ENCODE data around the gene HNRNPH1.
A peak's percentile ranks its signal among the peaks of the same experiment; 100 is the strongest.
"Not testable (repeated sequence)": the region's sequence is repeated elsewhere in the genome, so short reads cannot be mapped to it uniquely, and the experiment has no call there.

HNRNPH1 gene

GRCh38 chr5:179623003-179623905, at the start of gene HNRNPH1:
TSS of gene HNRNPH1 (minus strand) at chr5:179623671. CDS start at chr5:179623133, 538 bp downstream.
- DNase-seq, result peak; percentile 99

GRCh38 chr5:179668391-179668790, 44.9 kb upstream of the HNRNPH1 start:
- peak; percentile 23 for DNase-seq

DNA sequence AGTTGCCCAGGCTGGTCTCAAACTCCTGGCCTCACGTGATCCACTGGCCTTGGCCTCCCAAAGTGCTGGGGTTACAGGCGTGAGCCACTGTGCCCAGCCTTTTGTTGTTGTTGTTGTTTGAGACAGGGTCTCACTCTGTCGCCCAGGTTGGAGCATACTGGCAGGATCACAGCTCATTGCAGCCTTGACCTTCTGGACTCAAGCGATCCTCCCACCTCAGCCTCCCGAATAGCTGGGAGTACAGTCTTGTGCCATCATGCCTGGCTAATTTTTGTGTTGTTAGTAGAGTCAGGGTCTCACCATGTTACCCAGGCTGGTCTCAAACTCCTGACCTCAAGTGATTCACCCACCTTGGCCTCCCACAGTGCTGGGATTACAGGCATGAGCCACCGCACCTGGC, 38.2 kb upstream of the HNRNPH1 start:
- DNase-seq, result not testable (repeated sequence)

DNA sequence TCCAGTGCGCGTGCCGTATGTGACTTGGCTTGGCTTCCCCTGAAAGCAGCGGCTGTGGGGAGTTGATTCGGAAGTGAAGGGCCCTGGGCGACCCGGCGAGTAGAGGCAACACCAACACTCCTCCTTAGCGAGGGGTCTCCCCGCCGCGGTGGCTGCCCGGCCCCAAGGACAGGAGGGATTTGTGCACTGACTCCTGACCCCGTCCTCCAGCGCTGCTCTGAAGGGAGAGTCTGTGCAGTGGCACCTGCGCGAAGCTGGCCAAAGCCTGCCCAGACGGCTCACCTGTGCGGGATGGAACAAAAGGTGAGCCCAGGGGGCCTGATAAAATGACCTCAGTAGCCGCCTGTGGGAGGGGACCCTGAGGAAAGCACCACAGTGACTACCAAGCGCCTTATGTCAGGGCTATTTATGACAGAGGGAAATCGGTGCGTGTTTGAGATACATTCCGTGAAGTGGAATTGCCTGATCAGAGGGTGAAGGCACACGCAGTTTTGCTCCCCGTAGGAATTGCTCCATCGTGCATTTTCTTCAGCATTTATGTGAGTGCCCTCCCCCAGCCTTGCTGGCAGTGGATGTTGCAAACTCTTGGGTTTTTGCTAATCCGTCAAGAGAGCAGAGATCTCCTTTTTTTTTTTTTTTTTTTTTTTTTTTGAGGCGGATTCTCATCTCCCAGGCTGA, 34.8 kb upstream of the HNRNPH1 start:
- peak; percentile 43 for DNase-seq

- DNase-seq, result not testable (repeated sequence)
Observed at GRCh38 chr5:179657302-179658178, 34.1 kb upstream of the HNRNPH1 start.

DNA sequence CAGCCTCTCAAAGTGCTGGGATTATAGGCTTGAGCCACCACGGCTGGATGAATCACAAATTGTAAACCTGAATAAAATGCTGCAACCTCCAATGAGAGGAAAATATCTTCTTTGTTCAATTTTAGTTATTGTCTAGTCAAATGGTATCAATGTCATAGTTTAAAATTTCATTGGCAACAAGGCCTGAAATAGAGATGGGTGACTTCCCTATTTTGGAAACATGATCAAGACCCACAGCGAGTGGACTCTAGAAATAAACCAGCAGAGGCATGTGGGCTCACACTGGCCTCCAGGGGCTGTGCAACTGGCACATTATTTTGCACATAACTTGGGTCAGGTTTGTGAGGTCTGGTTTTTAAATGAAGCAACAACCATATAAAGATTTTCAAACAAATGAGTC, 29.7 kb upstream of the HNRNPH1 start:
- DNase-seq, result not testable (repeated sequence)

DNA sequence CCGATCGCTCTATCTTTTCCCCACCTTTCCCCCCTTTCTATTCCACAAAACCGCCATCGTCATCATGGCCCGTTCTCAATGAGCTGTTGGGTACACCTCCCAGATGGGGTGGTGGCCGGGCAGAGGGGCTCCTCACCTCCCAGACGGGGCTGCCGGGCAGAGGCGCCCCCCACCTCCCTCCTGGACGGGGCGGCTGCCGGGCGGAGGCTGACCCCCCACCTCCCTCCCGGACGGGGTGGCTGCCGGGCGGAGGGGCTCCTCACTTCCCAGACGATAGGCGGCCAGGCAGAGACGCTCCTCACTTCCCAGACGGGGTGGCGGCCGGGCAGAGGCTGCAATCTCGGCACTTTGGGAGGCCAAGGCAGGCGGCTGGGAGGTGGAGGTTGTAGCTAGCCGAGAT, 26.8 kb upstream of the HNRNPH1 start:
- DNase-seq, result not testable (repeated sequence)

DNA sequence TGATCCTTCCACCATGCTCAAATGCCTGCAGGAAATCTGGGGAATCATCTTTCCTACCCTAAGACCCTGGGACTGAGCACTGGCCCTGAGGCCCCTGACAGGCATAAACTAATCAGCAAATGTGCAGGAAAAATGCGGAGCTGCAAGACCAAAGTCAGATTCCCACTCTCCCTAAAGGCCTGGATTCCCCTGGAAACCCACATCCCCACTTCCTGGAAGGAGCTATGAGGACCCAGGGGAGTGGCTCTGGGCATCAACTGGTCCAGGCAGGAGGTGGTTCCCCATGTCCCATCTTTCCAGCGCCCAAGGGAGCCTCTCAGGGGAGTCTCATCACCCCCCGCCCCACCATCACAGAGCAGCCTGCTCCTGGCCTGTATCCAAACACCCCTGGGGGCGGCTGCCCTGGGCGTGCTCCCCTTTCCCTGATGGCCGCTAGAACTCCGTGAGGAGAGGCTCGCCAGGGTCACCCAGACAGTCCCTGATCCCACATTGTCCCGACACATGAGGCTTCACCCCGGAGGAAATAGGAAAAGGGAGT, 25.8 kb upstream of the HNRNPH1 start:
- DNase-seq, result not testable (repeated sequence)

DNA sequence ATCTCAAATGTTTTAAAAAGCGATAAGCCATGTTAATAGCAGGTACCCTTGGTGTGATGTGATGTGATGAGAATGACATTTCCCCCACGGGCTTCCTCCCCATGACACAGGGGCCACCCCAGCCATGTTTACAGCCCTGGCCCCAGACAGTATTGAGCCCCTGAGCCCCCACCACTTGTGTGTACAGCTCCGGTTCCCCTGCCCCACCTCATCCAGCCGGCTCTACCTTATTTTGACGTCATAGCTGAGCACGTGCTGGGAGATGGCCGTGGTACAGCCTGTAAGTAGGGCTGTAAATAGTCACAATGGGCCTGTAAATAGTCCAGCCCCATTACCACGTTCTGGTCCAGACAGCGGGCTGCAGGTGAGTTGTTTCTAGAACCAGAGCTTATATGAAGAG, 24.9 kb upstream of the HNRNPH1 start:
- DNase-seq, result no peak

- not testable (repeated sequence) for DNase-seq
Observed at GRCh38 chr5:179644766-179645165, 21.3 kb upstream of the HNRNPH1 start.

- DNase-seq, result not testable (repeated sequence)
Observed at GRCh38 chr5:179643141-179643920, 19.9 kb upstream of the HNRNPH1 start.

- not testable (repeated sequence) for DNase-seq
Observed at GRCh38 chr5:179642626-179643025, 19.2 kb upstream of the HNRNPH1 start.

- DNase-seq, result not testable (repeated sequence)
Observed at GRCh38 chr5:179641745-179642144, 18.3 kb upstream of the HNRNPH1 start.

DNA sequence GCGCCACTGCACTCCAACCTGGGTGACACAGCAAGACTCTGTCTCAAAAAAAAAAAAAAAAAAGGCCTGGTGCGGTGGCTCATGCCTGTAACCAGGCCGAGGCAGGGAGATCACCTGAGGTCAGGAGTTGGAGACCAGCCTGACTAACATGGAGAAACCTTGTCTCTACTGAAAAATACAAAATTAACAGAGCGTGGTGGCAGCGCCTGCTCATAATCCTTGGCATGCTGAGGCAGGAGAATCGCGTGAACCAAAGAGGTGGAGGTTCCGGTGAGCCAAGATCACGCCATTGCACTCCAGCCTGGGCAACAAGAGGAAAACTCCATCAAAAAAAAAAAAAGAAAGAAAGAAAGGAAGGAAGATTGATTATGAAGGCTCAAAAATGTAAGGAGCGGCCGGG, 15.8 kb upstream of the HNRNPH1 start:
- DNase-seq, result not testable (repeated sequence)

DNA sequence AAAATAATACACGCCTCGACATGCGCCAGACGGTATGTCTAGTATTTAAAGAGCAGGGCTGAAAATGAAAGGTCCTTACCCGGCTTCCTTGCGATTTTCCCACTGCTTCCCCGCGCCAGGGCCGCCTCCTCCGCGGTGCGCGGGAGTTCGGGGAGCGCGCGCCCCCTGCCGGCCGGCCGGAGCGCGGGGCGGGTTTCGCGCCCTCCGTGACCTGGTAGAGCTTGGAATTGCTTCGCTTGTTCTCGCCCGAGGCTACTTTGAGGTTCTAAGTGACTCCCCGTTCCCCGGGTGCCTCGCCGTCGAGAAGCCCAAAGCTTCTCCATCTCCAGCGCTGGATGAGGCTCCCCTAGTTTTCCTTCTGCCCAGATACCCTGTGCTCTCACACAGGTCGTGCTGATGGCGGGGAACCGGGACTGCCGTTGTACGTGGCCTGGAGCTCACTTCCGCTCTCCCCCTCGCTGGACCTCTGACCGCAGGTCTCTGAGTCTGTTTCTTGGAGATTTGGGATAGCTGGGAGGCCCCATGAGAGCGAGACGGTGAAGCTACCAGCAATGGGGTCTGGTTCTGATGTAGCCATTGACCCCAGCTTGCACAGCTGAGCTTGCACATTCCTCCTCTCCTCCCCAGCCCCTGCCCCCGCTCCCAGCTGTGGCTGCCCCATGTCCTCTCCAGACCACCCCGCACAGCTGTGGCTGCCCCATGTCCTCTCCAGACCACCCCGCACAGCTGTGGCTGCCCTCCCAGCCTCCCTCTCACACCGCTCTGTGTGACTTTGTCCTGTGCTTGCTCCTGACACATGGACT, 11.1 kb upstream of the HNRNPH1 start:
- DNase-seq, result not testable (repeated sequence)

GRCh38 chr5:179633501-179634369, 10.3 kb upstream of the HNRNPH1 start:
- not testable (repeated sequence) for DNase-seq

DNA sequence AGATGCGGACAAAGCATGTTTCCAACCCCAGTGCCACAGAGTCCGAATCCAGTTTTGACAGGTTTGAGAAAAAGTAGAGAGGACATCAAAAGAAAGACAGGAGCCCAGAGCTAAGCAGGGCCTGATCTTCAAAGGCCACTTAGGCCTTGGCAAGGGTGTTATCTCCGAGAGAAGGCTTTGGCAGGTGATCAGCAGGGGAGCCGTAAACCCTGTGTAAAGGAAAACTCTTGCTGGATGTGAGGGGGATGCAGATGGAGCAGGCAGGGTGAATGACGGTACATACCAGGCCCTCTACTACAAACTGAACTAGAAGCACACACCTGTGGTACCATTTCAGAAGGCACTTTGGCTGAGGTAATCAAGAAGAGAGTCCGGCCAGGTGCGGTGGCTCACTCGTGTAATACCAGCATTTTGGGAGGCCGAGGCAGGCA, 1.4 kb upstream of the HNRNPH1 start:
- DNase-seq, result no peak

DNA sequence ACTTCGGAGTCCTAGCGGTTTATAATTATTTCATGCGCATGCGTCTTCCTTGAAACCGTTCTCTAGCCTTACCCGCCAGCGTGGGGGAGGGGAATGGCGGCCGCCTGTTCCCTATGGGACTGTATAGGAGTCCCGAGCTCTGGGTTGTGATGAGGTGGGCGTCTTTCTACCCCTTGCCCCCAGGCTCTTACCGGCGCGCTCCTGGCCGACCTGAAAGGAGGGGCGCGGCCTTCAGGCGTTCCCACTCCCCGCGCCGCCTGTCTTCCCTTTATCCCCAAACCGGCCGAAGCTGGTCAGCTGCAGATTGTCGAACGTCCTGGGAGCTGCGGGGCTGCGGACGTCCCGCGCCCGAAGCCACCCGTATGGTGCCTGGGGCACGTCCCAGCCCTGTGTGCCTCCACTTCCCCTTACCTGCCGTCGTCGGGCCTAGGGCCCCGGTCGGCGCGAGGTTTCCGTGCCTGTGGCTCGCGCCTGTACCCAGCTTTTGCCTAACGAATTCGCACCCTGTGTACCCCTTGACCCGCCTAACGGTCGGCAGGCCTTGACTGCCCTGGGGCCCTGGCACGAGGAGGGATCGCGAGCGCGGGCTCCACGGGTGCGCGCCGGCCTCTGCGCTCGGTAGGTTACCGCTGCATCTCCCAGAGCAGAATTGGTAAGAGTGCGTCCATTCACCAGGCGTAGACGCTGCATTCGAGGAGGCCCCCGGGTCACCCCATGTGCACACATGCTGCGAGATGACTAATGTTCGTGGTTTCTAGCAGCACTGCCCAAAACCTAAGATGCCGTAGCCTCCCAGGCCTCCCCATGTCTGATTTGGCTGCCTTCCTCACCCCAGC, 653 bp upstream of the HNRNPH1 start:
- DNase-seq, result peak; percentile 78

All from fibroblast of skin of right quadriceps (primary cell).